Kidney epithelial cell (primary cell): ENCODE data around the gene KCNH8. TPM values are rescaled to one million over a fixed set of nuclear protein-coding genes. Genes with fewer than 3 reads are reported as not detected.

Source experiments
- DNase-seq: peaks from one replicate; pipeline ENCODE4 v3.0.0-alpha.2; 2010; ENCODE audit warnings: low read depth
- H3K27me3 ChIP-seq: 2 replicates; pipeline ENCODE4 v1.6.0; 2011; ENCODE audit warnings: low read length; ENCODE audit not compliant: control insufficient read depth, insufficient read depth
- H3K36me3 ChIP-seq: 2 replicates; pipeline ENCODE4 v1.5.1; 2011; ENCODE audit warnings: low read length; ENCODE audit not compliant: control insufficient read depth, insufficient read depth
- H3K4me3 ChIP-seq: 2 replicates; pipeline ENCODE4 v1.5.1; 2011; ENCODE audit warnings: low read depth, mild to moderate bottlenecking, control low read depth, low read length
- CTCF ChIP-seq: IDR thresholded peaks from 2 replicates; pipeline ENCODE4 v1.5.1; 2011; ENCODE audit warnings: mild to moderate bottlenecking, moderate library complexity, low read length, control low read depth, inconsistent platforms; ENCODE audit not compliant: insufficient read depth, poor library complexity, severe bottlenecking
- total RNA-seq: library from RNA; depleted of rRNA; stranded (reverse); fragments of >200 nt; gene quantifications from 2 replicates; pipeline ENCODE4 v1.2.3, GENCODE V29; 2015

KCNH8 gene
- total RNA-seq, 1 donor from 2014 or later: 0.88 TPM

GRCh38 chr3:19539518-19540392 lies 391.4 kb downstream of the KCNH8 start:
- no peak for DNase-seq
- H3K27me3 ChIP-seq: no peaks in the 10 kb centered on the region
- no peaks in the 10 kb centered on the region for H3K36me3 ChIP-seq
- no peak for TF ChIP-seq CTCF
- H3K4me3 ChIP-seq: no peak overlapping the region

GRCh38 chr3:19540464-19540863 lies 392.2 kb downstream of the KCNH8 start:
- no peaks in the 10 kb centered on the region for H3K36me3 ChIP-seq
- no peak for TF ChIP-seq CTCF
- no peaks in the 10 kb centered on the region for H3K27me3 ChIP-seq
- no peak for DNase-seq
- H3K4me3 ChIP-seq: no peak overlapping the region

- no peak overlapping the region for H3K4me3 ChIP-seq
- no peak for TF ChIP-seq CTCF
Measured at GRCh38 chr3:19541284-19541683, 393.0 kb downstream of the KCNH8 start.

GRCh38 chr3:19543212-19543841 lies 395.0 kb downstream of the KCNH8 start:
- DNase-seq: no peak
- peak; percentile 63 for TF ChIP-seq CTCF
- Histone ChIP-seq H3K4me3 (no peak overlapping the region), H3K27me3 (no peaks in the 10 kb centered on the region), H3K36me3 (no peaks in the 10 kb centered on the region)

More at GRCh38 chr3:19541284-19541683, 393.0 kb downstream of the KCNH8 start:
- no peaks in the 10 kb centered on the region for H3K27me3 ChIP-seq
- DNase-seq: no peak
- H3K36me3 ChIP-seq: no peaks in the 10 kb centered on the region

- TF ChIP-seq CTCF: no peak
- no peak for DNase-seq
- H3K27me3 ChIP-seq: no peaks in the 10 kb centered on the region
- H3K4me3 ChIP-seq: no peak overlapping the region
- no peaks in the 10 kb centered on the region for H3K36me3 ChIP-seq
Measured at GRCh38 chr3:19547665-19548464, 399.6 kb downstream of the KCNH8 start.
